Naive B cell (primary cell): ENCODE data around the gene TMLHE. TPM values are rescaled to one million over a fixed set of nuclear protein-coding genes. Genes with fewer than 3 reads are reported as not detected.
"Not testable (repeated sequence)": the region's sequence is repeated elsewhere in the genome, so short reads cannot be mapped to it uniquely, and the experiment has no call there.

ENCODE experiments used
- ATAC-seq, 2 donors: fragments of 150-1000 bp; cut with Tn5 transposase; 2 replicates each; pipeline ENCODE4 v1.10.0; 2021; ENCODE audit warnings: low read depth in 2 of 2, mild to moderate bottlenecking in 2 of 2, moderate library complexity in 2 of 2
- DNase-seq: peaks from one replicate; pipeline ENCODE4 v3.0.0; 2022
- H3K27ac Mint-ChIP-seq, 6 donors: one replicate each; pipeline ENCODE4 v1.8.0; 2020 to 2022; ENCODE audit warnings: mild to moderate bottlenecking in 6 of 6, mixed read lengths in 6 of 6, moderate library complexity in 5 of 6, inconsistent platforms in 2 of 6
- H3K27me3 Mint-ChIP-seq, 3 donors: one replicate each; pipeline ENCODE4 v1.8.0; 2021 to 2022; ENCODE audit warnings: mixed read lengths in 3 of 3, mild to moderate bottlenecking in 1 of 3
- H3K36me3 Mint-ChIP-seq, 2 donors: one replicate each; pipeline ENCODE4 v1.8.0; 2020 to 2022; ENCODE audit warnings: mixed read lengths in 2 of 2, inconsistent platforms in 1 of 2, mild to moderate bottlenecking in 1 of 2
- H3K4me1 Mint-ChIP-seq, 3 donors: one replicate each; pipeline ENCODE4 v1.8.0; 2020 to 2022; ENCODE audit warnings: mixed read lengths in 3 of 3, inconsistent platforms in 1 of 3, mild to moderate bottlenecking in 1 of 3, moderate library complexity in 1 of 3
- H3K4me3 Mint-ChIP-seq, 8 donors: one replicate each; pipeline ENCODE4 v1.8.0; 2020 to 2022; ENCODE audit warnings: mild to moderate bottlenecking in 8 of 8, mixed read lengths in 8 of 8, moderate library complexity in 8 of 8, inconsistent platforms in 2 of 8
- H3K9me3 Mint-ChIP-seq, 7 donors: one replicate each; pipeline ENCODE4 v1.8.0; 2020 to 2022; ENCODE audit warnings: mixed read lengths in 7 of 7, mild to moderate bottlenecking in 5 of 7, inconsistent platforms in 2 of 7, moderate library complexity in 1 of 7
- polyA plus RNA-seq, 6 donors: library from polyadenylated mRNA; unstranded; fragments of 300-500 nt; fragmentation: Illumina TruSeq; gene quantifications; one replicate each; pipeline ENCODE4 v1.2.3, GENCODE V29; 2021; ENCODE audit warnings: low read depth in 6 of 6

TMLHE gene, protein sequence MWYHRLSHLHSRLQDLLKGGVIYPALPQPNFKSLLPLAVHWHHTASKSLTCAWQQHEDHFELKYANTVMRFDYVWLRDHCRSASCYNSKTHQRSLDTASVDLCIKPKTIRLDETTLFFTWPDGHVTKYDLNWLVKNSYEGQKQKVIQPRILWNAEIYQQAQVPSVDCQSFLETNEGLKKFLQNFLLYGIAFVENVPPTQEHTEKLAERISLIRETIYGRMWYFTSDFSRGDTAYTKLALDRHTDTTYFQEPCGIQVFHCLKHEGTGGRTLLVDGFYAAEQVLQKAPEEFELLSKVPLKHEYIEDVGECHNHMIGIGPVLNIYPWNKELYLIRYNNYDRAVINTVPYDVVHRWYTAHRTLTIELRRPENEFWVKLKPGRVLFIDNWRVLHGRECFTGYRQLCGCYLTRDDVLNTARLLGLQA
- polyA plus RNA-seq = 10 to 100 TPM; 21.2 to 38.5 (median 28.8) TPM

DNA sequence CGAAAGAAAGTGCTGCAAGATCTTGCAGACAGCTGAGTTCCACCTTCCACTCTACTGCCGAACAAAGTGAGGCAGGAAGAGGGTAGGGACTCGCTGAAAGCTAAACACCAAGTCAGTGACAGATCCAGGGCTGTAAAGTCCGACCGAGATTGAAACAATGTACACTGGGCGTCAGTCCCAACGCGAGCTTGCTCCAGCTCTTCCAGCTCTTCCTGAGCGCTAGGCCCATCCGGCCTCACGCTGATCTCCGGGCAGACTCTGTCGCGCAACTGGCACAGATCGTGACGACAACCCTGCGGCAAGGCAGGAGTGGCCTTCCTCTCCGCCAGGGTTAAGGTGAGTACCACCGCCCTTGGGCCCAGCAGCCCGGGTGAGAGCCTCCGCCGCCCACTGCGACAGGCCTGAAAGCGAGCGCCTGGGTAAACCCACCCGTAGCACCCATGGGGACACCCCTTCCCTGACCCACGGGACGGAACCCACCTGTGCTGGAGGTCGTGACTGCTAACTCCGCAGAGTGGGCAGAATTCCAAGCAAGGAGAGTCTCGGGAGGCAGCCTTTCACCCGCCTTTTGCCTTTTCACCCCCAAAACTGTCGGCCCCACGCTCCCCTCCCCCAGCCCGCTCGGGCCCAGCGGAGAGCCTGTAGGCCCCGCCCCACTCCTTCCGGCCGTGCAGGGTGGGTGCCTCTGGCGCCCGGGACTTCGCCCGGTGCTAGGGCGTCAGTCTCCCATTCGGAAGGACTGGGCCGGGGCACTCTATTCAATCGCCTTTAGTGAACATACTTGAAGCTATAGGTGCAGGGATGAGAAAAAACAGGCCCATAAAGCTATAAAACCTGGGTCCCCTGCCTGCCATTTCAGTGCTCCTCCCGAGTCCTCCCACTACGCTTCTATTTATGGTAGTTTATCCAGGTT is at the start of gene TMLHE, which contains the start of gene SPRY3:
Gene TMLHE, minus strand, starts transcription at position 641 of the 913 bp plus-strand sequence. CDS start 67,676 bp downstream, outside the sequence.
Gene SPRY3, plus strand, starts transcription at position 275 of the 913 bp plus-strand sequence.
- ATAC-seq (peak; percentile 83 to 87), DNase-seq (peak; percentile 54)
- Mint-ChIP-seq H3K4me3 (peak within 1 kb of the TSS; percentile 84 to 96 (median 92)), H3K4me1 (peaks cover 3 to 21% (median 18%) of the 10 kb centered on the region in 3 donors), H3K36me3 (no peaks in the 10 kb centered on the region), H3K9me3 (peaks cover 0 to 10% (median 4%) of the 10 kb centered on the region in 7 donors), H3K27ac (peak within 1 kb of the TSS; percentile 85 to 93 (median 88)), H3K27me3 (no peaks in the 10 kb centered on the region)

DNA sequence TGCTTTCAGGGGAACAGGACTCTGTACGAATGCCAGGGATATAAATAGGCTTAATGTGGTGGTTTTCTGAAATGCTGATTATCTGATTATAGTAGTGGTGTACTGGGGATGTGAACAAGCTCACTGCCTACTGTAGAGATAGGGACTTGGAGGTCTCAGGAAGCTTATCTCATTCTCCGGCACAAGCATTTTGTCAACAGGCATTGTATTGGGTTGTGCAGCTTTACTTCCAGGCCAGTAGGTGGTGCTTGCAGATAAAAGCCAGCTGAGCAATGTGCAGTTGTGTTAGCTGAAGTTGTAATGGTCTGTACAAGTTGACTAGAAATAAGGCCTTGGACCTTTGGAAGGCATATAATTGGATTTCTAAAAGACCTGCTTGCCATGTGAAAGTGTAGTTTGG is 49.5 kb upstream of the TMLHE start:
- peak overlapping the region in 1 of 6 donors; percentile 76 for H3K27ac Mint-ChIP-seq
- peak; percentile 1 for DNase-seq
- no peaks in the 10 kb centered on the region for H3K4me1 Mint-ChIP-seq
- no peak overlapping the region for H3K4me3 Mint-ChIP-seq
- H3K9me3 Mint-ChIP-seq = peaks cover 0 to 35% (median 17%) of the 10 kb centered on the region in 7 donors
- H3K27me3 Mint-ChIP-seq = no peaks in the 10 kb centered on the region
- no peak for ATAC-seq
- H3K36me3 Mint-ChIP-seq = peaks cover 0 to 7% of the 10 kb centered on the region in 2 donors

DNA sequence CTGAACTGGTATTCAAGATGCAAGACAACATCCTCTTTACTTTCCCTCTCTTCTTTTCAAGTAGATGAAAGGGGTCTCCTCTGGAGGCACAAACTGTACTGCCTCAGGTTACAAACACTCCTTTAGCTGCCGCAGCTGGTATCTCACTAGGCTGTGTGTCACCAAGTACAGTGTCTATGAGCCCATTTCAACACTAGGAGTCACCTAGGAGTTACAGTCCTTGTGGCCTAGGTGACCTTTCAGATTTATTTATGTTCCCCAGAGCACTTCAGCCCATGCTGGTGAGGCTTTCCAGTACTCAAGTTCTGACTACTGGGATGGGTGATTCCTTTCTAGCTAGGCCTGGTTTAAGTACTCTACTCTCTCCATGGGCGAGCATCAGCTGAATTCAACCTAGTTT is 32.4 kb upstream of the TMLHE start:
- DNase-seq = no peak
- H3K4me3 Mint-ChIP-seq = no peak overlapping the region
- H3K4me1 Mint-ChIP-seq = peaks cover 0 to 6% (median 2%) of the 10 kb centered on the region in 3 donors
- peaks cover 0 to 7% (median 0%) of the 10 kb centered on the region in 3 donors for H3K27me3 Mint-ChIP-seq
- H3K36me3 Mint-ChIP-seq = no peaks in the 10 kb centered on the region
- no peak overlapping the region for H3K27ac Mint-ChIP-seq
- ATAC-seq = no peak
- H3K9me3 Mint-ChIP-seq = peaks cover 0 to 6% (median 0%) of the 10 kb centered on the region in 7 donors

DNA sequence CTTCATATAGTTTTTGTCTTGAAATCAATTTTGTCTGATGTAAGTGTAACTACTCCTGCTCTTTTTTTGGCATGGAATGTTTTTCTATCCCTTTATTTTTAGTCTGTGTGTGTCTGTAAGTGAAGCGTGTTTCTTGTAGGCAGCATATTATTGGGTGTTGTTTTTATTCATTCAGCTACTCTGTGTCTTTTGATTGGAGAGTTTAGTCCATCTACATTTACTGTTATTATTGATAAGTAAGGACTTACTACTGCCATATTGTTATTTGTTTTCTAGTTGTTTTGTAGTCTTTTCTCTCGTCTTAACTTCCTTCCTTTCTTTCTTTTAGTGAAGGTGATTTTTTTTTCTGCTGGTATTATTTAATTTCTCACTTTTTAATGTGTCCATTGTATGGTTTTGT is 30.5 kb upstream of the TMLHE start:
- no peaks in the 10 kb centered on the region for H3K36me3 Mint-ChIP-seq

DNA sequence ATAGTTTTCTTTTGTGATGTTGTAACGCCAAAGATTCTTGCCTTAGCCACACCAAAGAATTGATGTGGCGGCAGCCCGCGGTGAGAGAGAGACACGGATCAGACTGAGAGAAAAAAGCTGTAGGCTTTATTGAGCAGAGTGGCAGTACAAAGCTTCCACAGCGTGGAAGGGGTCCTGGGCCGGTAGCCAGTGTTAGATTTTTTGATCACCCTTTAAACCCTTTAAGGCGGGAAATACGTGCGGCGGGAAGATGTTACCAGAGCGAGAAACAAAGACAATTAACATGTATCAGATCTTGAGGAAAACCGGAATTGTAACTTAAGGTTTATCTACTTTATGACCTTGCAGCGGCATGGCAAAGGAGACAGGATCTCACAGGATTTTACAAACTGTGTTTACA is 28.6 kb upstream of the TMLHE start:
- H3K9me3 Mint-ChIP-seq, H3K36me3 Mint-ChIP-seq, H3K27me3 Mint-ChIP-seq, H3K4me1 Mint-ChIP-seq, DNase-seq, ATAC-seq: not testable (repeated sequence)
- Mint-ChIP-seq H3K27ac (peak overlapping the region in 1 of 6 donors; percentile 19), H3K4me3 (peak overlapping the region; percentile 62 to 89 (median 85))

More for the DNA sequence above, 30.5 kb upstream of the TMLHE start:
- no peak for ATAC-seq
- H3K9me3 Mint-ChIP-seq = peaks cover 0 to 5% (median 0%) of the 10 kb centered on the region in 7 donors
- H3K4me1 Mint-ChIP-seq = peaks cover 0 to 6% (median 2%) of the 10 kb centered on the region in 3 donors
- no peak for DNase-seq
- H3K27ac Mint-ChIP-seq = no peak overlapping the region
- H3K4me3 Mint-ChIP-seq = peak overlapping the region in 1 of 8 donors; percentile 75
- peaks cover 0 to 7% (median 0%) of the 10 kb centered on the region in 3 donors for H3K27me3 Mint-ChIP-seq

DNA sequence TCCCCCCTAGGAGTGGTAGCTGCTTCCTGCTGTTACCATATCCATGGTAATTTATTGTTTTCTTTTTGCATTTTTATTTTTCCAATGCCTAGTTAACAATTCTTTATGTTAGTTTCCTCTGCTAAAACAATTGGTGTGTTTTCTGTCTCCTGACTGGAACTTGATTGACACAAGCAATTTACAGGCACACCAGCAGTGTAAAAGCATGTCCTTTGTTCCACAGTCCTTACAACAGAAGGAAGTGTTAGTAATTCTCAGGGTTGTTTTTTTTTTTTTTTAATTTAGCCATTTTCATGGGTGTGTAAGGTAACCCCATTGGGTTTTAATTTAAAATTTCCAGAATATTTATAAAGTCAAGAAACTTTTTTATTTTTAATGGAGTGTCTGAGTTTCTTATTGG is 25.0 kb upstream of the TMLHE start:
- Mint-ChIP-seq H3K27me3 (no peaks in the 10 kb centered on the region), H3K27ac (no peak overlapping the region), H3K36me3 (no peaks in the 10 kb centered on the region), H3K4me1 (peaks cover under 1 to 7% (median 2%) of the 10 kb centered on the region in 3 donors), H3K4me3 (no peak overlapping the region), H3K9me3 (peaks cover 0 to 5% (median 0%) of the 10 kb centered on the region in 7 donors)
- no peak for DNase-seq
- no peak for ATAC-seq

DNA sequence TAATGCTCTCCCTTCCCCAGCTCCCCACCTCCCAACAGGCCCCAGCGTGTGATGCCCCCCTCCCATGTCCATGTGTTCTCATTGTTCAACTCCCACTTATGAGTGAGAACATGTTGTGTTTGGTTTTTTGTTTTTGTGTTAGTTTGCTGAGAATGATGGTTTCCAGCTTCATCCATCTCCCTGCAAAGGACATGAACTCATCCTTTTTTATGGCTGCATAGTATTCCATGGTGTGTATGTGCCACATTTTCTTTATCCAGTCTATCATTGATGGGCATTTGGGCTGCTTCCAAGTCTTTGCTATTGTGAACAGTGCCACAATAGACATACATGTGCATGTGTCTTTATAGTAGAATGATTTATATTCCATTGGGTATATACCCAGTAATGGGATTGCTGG is 22.3 kb upstream of the TMLHE start:
- H3K9me3 Mint-ChIP-seq = peaks cover 0 to 19% (median 13%) of the 10 kb centered on the region in 7 donors
- not testable (repeated sequence) for H3K36me3 Mint-ChIP-seq, H3K27me3 Mint-ChIP-seq, DNase-seq, ATAC-seq, H3K4me3 Mint-ChIP-seq, H3K4me1 Mint-ChIP-seq
- peak overlapping the region in 1 of 6 donors; percentile 51 for H3K27ac Mint-ChIP-seq

DNA sequence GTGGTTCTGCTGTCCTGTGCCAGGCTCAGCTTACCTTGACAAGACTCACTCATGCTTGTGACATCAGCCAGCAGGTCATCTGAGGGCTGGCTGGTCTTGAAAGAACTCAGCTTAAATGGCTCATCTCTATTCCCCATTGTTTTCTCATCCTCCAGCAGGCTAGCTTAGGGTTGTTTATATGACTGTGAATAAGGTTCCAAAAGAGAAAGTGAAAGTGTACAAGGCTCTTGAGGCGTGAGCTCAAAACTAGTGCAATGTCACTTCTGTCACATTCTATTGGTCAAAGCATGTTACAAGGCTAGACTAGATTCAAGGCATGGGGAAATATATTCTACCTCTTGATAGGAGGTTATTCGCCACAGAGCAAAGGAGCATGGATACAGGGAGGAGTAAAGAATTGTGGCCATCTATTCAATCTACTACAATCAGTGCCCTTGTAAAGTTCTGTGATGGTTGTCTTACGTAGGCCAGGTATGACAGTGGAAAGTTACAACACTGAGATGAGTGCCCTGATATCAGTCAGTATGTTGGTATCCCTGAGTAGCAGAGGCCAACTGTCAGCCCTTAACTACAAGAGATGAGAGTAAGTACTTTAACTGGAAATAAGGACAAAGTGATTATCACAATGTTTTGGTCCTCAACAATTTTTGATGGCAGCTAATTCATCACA is 19.8 kb upstream of the TMLHE start:
- Mint-ChIP-seq H3K9me3 (peaks cover 3 to 34% (median 19%) of the 10 kb centered on the region in 7 donors), H3K27me3 (no peaks in the 10 kb centered on the region), H3K27ac (peak overlapping the region in 4 of 6 donors; percentile 4 to 69 (median 43)), H3K4me3 (peak overlapping the region; percentile 3 to 74 (median 41)), H3K36me3 (peaks cover 5 to 7% of the 10 kb centered on the region in 2 donors), H3K4me1 (peaks cover 5 to 6% (median 6%) of the 10 kb centered on the region in 3 donors)
- peak; percentile 62 to 77 for ATAC-seq
- DNase-seq = no peak

DNA sequence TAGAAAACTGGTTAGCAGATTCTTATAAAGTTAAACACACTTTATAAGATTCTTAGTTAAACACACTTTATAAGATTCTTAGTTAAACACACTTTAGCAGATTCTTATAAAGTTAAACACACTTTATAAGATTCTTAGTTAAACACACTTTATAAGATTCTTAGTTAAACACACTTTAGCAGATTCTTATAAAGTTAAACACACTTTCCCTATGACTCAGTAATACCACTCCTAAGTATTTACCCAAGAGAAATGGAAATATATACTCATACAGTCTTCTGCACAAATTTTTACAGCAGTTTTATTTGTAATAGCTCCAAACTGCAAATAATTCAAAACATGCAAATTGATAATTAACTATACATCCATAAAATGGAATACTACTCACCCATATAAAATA is 7.4 kb upstream of the TMLHE start:
- DNase-seq, H3K4me1 Mint-ChIP-seq, H3K36me3 Mint-ChIP-seq, H3K27ac Mint-ChIP-seq, H3K27me3 Mint-ChIP-seq, H3K9me3 Mint-ChIP-seq, ATAC-seq, H3K4me3 Mint-ChIP-seq: not testable (repeated sequence)

DNA sequence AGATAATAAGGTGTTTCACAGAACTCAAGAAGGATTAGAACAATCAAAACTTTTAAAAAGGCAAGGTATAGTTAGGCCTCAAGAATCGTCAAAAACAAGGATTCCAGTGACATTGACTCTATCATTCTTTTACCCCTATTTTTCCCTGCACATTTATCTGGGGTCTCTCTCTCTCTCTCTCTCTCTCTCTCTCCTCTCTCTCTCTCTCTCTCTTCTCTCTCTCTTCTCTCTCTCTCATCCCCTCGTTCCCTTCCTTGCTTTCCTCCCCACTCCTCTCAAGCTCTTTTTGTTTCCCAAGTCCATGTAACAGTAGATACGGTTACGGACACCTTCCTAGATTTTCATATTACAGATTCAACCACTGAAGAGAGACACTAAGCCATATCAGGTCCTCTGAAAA is 3.2 kb upstream of the TMLHE start:
- H3K9me3 Mint-ChIP-seq = peaks cover 0 to 5% (median 0%) of the 10 kb centered on the region in 7 donors
- no peaks in the 10 kb centered on the region for H3K36me3 Mint-ChIP-seq
- DNase-seq = no peak
- no peak for ATAC-seq
- H3K27me3 Mint-ChIP-seq = no peaks in the 10 kb centered on the region
- H3K4me1 Mint-ChIP-seq = peaks cover 0 to 9% (median 5%) of the 10 kb centered on the region in 3 donors
- H3K27ac Mint-ChIP-seq = no peak overlapping the region
- peak overlapping the region in 1 of 8 donors; percentile 34 for H3K4me3 Mint-ChIP-seq

DNA sequence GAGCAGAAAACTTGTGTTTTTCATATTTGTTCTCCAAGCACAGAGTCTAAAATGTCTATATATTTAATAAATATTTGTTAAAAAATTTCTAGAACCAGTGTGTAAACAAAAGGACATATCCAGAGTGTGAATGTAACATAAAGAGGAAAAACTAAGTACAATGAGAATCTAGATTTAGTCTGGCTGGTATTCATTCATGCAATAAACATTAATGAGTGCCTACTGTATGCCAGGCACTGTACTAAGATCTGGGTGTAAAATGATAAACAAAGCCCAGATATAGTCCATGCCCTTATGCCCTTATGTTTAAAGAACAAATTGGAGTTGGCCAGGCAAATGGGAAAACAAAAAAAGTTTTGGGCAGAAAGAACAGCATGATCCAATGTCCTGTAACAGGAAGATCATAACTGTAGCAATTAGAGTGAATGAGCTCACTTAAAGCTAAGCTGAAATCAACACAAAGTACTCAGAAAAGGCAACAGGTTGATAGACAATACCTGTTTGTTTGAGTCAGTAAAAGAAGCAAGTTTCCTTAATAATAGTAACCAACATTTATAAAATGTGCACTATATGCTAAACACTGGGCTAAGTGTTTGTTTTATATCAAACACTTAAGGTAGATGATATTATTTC is 1.3 kb upstream of the TMLHE start:
- no peaks in the 10 kb centered on the region for H3K36me3 Mint-ChIP-seq
- H3K27me3 Mint-ChIP-seq = no peaks in the 10 kb centered on the region
- no peak for DNase-seq
- peaks cover 3 to 17% (median 17%) of the 10 kb centered on the region in 3 donors for H3K4me1 Mint-ChIP-seq
- no peak for ATAC-seq
- no peak overlapping the region for H3K27ac Mint-ChIP-seq
- peak overlapping the region in 2 of 8 donors; percentile 84 to 94 for H3K4me3 Mint-ChIP-seq
- H3K9me3 Mint-ChIP-seq = peaks cover 0 to 6% (median 0%) of the 10 kb centered on the region in 7 donors

DNA sequence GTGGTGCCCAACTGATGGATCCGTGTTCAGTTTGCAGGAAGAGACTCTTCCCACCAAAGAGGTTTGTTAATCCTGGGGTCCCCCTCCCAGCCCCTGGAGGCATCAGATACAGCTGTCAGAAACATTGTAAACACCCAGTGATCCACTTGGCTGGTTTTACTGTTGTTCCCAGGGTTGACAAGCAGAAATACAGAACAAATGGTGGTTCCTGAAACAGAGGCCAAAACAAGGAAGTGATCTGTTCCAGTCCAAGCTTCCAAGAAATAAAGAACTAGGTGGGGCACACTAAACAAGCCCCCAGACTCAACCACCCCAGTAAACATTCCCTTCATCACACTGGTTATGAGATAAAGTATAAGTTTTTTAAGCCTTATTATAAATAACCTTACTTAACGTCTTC is 1.4 kb downstream of the TMLHE start:
- Mint-ChIP-seq H3K9me3 (peaks cover 0 to 18% (median 12%) of the 10 kb centered on the region in 7 donors), H3K36me3 (peaks cover 0 to 12% of the 10 kb centered on the region in 2 donors), H3K27ac (peak overlapping the region in 5 of 6 donors; percentile 9 to 88 (median 86)), H3K27me3 (no peaks in the 10 kb centered on the region), H3K4me3 (peak overlapping the region; percentile 84 to 96 (median 92)), H3K4me1 (peaks cover 3 to 33% (median 24%) of the 10 kb centered on the region in 3 donors)
- peak; percentile 12 for DNase-seq
- peak; percentile 49 to 50 for ATAC-seq
